ENCODE results near the gene RTTN.

DNA sequence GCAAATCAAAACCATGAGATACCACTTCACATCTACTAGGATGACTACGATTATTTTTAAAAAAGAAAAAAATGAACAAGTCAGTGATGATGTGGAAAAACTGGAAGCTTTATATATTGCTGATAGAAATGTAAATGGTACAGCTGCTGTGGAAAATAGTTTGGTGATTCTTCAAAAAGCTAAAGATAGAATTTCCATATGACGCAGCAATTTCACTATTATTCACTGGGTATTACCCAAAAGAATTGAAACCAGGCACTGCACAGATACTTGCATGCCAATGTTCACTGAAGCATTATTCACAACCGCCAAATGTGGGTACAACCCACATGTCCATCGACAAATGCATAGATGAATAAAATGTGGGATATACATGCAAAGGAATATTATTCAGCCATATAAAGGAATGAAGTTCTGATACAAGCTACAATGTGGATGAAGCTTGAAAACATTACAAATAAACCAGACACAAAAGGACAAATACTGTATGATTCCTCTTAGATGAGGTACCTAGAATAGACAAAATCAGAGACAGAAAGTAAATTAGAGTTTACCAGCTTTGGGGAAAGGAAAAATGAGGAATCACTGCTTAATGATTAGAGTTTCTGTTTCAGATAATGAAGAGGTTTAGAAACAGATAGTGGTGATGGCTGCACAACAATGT is 11.1 kb downstream of the RTTN start:
- TF ChIP-seq, protein P1, sequence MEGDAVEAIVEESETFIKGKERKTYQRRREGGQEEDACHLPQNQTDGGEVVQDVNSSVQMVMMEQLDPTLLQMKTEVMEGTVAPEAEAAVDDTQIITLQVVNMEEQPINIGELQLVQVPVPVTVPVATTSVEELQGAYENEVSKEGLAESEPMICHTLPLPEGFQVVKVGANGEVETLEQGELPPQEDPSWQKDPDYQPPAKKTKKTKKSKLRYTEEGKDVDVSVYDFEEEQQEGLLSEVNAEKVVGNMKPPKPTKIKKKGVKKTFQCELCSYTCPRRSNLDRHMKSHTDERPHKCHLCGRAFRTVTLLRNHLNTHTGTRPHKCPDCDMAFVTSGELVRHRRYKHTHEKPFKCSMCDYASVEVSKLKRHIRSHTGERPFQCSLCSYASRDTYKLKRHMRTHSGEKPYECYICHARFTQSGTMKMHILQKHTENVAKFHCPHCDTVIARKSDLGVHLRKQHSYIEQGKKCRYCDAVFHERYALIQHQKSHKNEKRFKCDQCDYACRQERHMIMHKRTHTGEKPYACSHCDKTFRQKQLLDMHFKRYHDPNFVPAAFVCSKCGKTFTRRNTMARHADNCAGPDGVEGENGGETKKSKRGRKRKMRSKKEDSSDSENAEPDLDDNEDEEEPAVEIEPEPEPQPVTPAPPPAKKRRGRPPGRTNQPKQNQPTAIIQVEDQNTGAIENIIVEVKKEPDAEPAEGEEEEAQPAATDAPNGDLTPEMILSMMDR (IDR thresholded peaks at IDR 0.05), result no peak
- TF ChIP-seq POLR2AphosphoS5 (IDR thresholded peaks at IDR 0.05; ENCODE audit: low read depth, low read length) (no peak), SIN3A (IDR thresholded peaks at IDR 0.05; ENCODE audit: borderline replicate concordance, insufficient read depth, low read depth, low read length) (no peak)
- TF ChIP-seq, protein P2, sequence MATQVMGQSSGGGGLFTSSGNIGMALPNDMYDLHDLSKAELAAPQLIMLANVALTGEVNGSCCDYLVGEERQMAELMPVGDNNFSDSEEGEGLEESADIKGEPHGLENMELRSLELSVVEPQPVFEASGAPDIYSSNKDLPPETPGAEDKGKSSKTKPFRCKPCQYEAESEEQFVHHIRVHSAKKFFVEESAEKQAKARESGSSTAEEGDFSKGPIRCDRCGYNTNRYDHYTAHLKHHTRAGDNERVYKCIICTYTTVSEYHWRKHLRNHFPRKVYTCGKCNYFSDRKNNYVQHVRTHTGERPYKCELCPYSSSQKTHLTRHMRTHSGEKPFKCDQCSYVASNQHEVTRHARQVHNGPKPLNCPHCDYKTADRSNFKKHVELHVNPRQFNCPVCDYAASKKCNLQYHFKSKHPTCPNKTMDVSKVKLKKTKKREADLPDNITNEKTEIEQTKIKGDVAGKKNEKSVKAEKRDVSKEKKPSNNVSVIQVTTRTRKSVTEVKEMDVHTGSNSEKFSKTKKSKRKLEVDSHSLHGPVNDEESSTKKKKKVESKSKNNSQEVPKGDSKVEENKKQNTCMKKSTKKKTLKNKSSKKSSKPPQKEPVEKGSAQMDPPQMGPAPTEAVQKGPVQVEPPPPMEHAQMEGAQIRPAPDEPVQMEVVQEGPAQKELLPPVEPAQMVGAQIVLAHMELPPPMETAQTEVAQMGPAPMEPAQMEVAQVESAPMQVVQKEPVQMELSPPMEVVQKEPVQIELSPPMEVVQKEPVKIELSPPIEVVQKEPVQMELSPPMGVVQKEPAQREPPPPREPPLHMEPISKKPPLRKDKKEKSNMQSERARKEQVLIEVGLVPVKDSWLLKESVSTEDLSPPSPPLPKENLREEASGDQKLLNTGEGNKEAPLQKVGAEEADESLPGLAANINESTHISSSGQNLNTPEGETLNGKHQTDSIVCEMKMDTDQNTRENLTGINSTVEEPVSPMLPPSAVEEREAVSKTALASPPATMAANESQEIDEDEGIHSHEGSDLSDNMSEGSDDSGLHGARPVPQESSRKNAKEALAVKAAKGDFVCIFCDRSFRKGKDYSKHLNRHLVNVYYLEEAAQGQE (IDR thresholded peaks at IDR 0.05; ENCODE audit: insufficient read depth in 1 of 2, low read depth in 2 of 2, low read length in 1 of 2), result no peak
